HFF-Myc (cell line): ENCODE results near the gene CES1.
"Not testable (repeated sequence)": the region's sequence is repeated elsewhere in the genome, so short reads cannot be mapped to it uniquely, and the experiment has no call there.

Source experiments
- DNase-seq: peaks from one replicate; pipeline ENCODE4 v3.0.0-alpha.2; 2011; ENCODE audit warnings: low read depth; ENCODE audit errors: extremely low read depth
- H3K4me3 ChIP-seq: replicated peaks from 2 replicates; pipeline ENCODE4 v1.5.1; 2011; ENCODE audit warnings: low read depth, mild to moderate bottlenecking, control low read depth, low read length
- CTCF ChIP-seq: IDR thresholded peaks from 2 replicates; pipeline ENCODE4 v1.5.1; 2012; ENCODE audit warnings: mild to moderate bottlenecking, low read depth, low read length, control low read depth; ENCODE audit errors: missing control alignments

The CES1 gene

GRCh38 chr16:55834049-55834448 lies 1.2 kb upstream of the CES1 start:
- no peak for TF ChIP-seq CTCF
- H3K4me3 ChIP-seq = no peak overlapping the region
- DNase-seq = no peak

- no peak for TF ChIP-seq CTCF
- DNase-seq = no peak
- no peak overlapping the region for H3K4me3 ChIP-seq
Observed at GRCh38 chr16:55832425-55832772, 497 bp downstream of the CES1 start.

GRCh38 chr16:55830658-55831294 lies 2.1 kb downstream of the CES1 start:
- no peak for TF ChIP-seq CTCF
- H3K4me3 ChIP-seq = no peak overlapping the region

GRCh38 chr16:55829232-55829631 lies 3.7 kb downstream of the CES1 start:
- not testable (repeated sequence) for DNase-seq, H3K4me3 ChIP-seq

More at GRCh38 chr16:55830658-55831294, 2.1 kb downstream of the CES1 start:
- DNase-seq = no peak

- no peak for TF ChIP-seq CTCF
- H3K4me3 ChIP-seq = no peak overlapping the region
- DNase-seq = no peak
Observed at GRCh38 chr16:55828680-55829079, 4.2 kb downstream of the CES1 start.

- no peak for DNase-seq
- no peak overlapping the region for H3K4me3 ChIP-seq
- TF ChIP-seq CTCF = no peak
Observed at GRCh38 chr16:55825115-55825728, 7.7 kb downstream of the CES1 start.

GRCh38 chr16:55824473-55825000 lies 8.4 kb downstream of the CES1 start:
- no peak for DNase-seq
- TF ChIP-seq CTCF = no peak
- H3K4me3 ChIP-seq = no peak overlapping the region
